NCI-H1105 treated with DMSO at 0.1 percent for 48 hours (cell line): ENCODE results near the gene EPB42.
"Not testable (repeated sequence)": the region's sequence is repeated elsewhere in the genome, so short reads cannot be mapped to it uniquely, and the experiment has no call there.

Source experiments
- DNase-seq: peaks from one replicate; lab custom pipeline; 2025; lab: John Stamatoyannopoulos, UW

EPB42 gene

GRCh38 chr15:43241100-43241499, 20.3 kb upstream of the EPB42 start:
- no peak for DNase-seq

- no peak for DNase-seq
These were observed 19.1 kb upstream of the EPB42 start for GRCh38 chr15:43239732-43240491.

- DNase-seq = no peak
These were observed 17.9 kb upstream of the EPB42 start for GRCh38 chr15:43238671-43239131.

GRCh38 chr15:43237842-43238470, 17.1 kb upstream of the EPB42 start:
- no peak for DNase-seq

GRCh38 chr15:43235536-43235935, 14.7 kb upstream of the EPB42 start:
- DNase-seq = no peak

GRCh38 chr15:43232289-43232874, 11.6 kb upstream of the EPB42 start:
- no peak for DNase-seq

GRCh38 chr15:43230640-43231115, 9.9 kb upstream of the EPB42 start:
- no peak for DNase-seq

- DNase-seq = no peak
These were observed 9.2 kb upstream of the EPB42 start for GRCh38 chr15:43229977-43230376.

- no peak for DNase-seq
These were observed 5.9 kb upstream of the EPB42 start for GRCh38 chr15:43226436-43227305.

GRCh38 chr15:43225950-43226255, 5.1 kb upstream of the EPB42 start:
- DNase-seq = not testable (repeated sequence)

GRCh38 chr15:43225201-43225949, 4.6 kb upstream of the EPB42 start:
- peak; percentile 20 for DNase-seq

GRCh38 chr15:43221422-43221821, 604 bp upstream of the EPB42 start:
- DNase-seq = no peak

- DNase-seq = no peak
These were observed 589 bp downstream of the EPB42 start for GRCh38 chr15:43219929-43220928.

GRCh38 chr15:43218908-43219706, 1.7 kb downstream of the EPB42 start:
- no peak for DNase-seq

- DNase-seq = no peak
These were observed 4.9 kb downstream of the EPB42 start for GRCh38 chr15:43215961-43216360.

- DNase-seq = no peak
These were observed 6.1 kb downstream of the EPB42 start for GRCh38 chr15:43214592-43215295.

- no peak for DNase-seq
These were observed 6.6 kb downstream of the EPB42 start for GRCh38 chr15:43214169-43214568.

- no peak for DNase-seq
These were observed 7.4 kb downstream of the EPB42 start for GRCh38 chr15:43213466-43213865.

GRCh38 chr15:43212951-43213350, 7.9 kb downstream of the EPB42 start:
- no peak for DNase-seq
